Neural cell (in vitro differentiated cells): ENCODE results near the gene CNNM3.

Experiments used
- CTCF ChIP-seq: fragments of 450-650 bp; IDR thresholded peaks from 2 replicates; pipeline ENCODE4 v1.5.1; 2014; ENCODE audit warnings: antibody characterized with exemption, mild to moderate bottlenecking, moderate library complexity; ENCODE audit not compliant: poor library complexity, severe bottlenecking
- EP300 ChIP-seq: fragments of 450-650 bp; conservative IDR thresholded peaks from 2 replicates; pipeline ENCODE4 v1.6.1; 2014; ENCODE audit warnings: antibody characterized with exemption, mild to moderate bottlenecking, moderate library complexity; ENCODE audit not compliant: poor library complexity, severe bottlenecking
- EZH2 ChIP-seq: fragments of 200-600, 300-800 bp; shearing (Covaris generic), sonication (generic); IDR thresholded peaks from 2 replicates; pipeline ENCODE4 v1.6.1; 2014; ENCODE audit warnings: antibody characterized with exemption, low read length, borderline replicate concordance, mild to moderate bottlenecking; ENCODE audit not compliant: insufficient read depth, poor library complexity, severe bottlenecking
- MXI1 ChIP-seq: fragments of 450-650 bp; conservative IDR thresholded peaks from 2 replicates; pipeline ENCODE4 v1.6.1; 2014; ENCODE audit warnings: antibody characterized with exemption, mild to moderate bottlenecking; ENCODE audit not compliant: poor library complexity, severe bottlenecking
- POLR2AphosphoS5 ChIP-seq: IDR thresholded peaks from 2 replicates; pipeline ENCODE4 v1.6.1; 2012
- RAD21 ChIP-seq: fragments of 450-650 bp; conservative IDR thresholded peaks from 2 replicates; pipeline ENCODE4 v1.6.1; 2014; ENCODE audit warnings: antibody characterized with exemption, mild to moderate bottlenecking, moderate library complexity
- REST ChIP-seq: IDR thresholded peaks from 2 replicates; pipeline ENCODE4 v1.6.1; 2012; ENCODE audit warnings: borderline replicate concordance
- SMC3 ChIP-seq: fragments of 450-650 bp; conservative IDR thresholded peaks from 2 replicates; pipeline ENCODE4 v1.6.1; 2014; ENCODE audit warnings: antibody characterized with exemption, mild to moderate bottlenecking, moderate library complexity; ENCODE audit not compliant: poor library complexity
- TAF1 ChIP-seq: IDR thresholded peaks from 2 replicates; pipeline ENCODE4 v1.6.1; 2012; ENCODE audit warnings: low read depth

DNA sequence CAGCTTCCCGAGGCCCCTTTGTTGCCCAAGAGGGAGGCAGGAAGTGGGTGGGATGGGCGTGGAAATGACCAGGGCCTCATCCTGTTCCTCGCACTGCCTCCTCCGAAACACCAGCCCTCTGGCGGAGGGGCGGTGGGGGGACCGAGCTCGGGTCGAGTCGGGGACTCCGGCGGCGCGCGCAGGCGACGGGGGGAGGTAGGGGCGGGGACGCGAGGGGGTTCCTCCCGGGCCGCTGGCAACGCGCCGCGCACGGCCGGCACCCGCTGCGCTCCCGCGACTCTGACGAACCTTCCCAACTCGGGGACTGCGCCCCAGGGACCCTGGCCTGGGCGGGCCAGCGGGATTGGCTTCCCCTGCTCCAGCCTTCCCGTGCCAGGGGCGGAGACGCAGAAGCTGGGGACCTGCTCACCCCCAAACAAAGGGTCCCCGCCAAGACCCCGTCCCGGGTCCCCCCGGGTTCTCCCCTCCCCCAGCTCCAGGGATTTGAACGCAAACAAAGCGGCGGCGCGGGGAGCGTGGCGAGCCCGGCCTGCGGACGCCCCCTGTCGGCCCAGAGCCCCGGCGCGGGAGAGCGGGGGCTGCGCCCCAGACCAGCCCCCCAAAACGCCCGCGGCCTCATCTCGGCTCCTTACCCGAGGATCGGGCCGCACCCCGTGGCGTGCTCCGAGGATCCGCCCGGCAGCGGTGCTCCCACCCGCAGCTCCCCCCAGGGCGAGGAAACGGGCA is 52.6 kb downstream of the CNNM3 start:
- TF ChIP-seq CTCF: peak; percentile 72
- TF ChIP-seq EP300: peak; percentile 26
- peak; percentile 71 for TF ChIP-seq POLR2AphosphoS5
- no peak for TF ChIP-seq MXI1
- TF ChIP-seq EZH2: no peak
- TF ChIP-seq REST: peak; percentile 68
- TF ChIP-seq TAF1: peak; percentile 59
- TF ChIP-seq SMC3: peak; percentile 31
- no peak for TF ChIP-seq RAD21
